GM23248 (cell line): ENCODE data around the gene LAMP5.

ENCODE experiments used
- EZH2 ChIP-seq: fragments of 200-600 bp; sonication (generic); IDR thresholded peaks from 2 replicates; pipeline ENCODE4 v1.6.1; 2018; ENCODE audit warnings: antibody characterized with exemption, mild to moderate bottlenecking; ENCODE audit not compliant: insufficient read depth, poor library complexity, severe bottlenecking
- EZH2phosphoT487 ChIP-seq: fragments of 200-600 bp; sonication (generic); IDR thresholded peaks from 2 replicates; pipeline ENCODE4 v1.6.1; 2018; ENCODE audit warnings: antibody characterized with exemption, moderate library complexity, mild to moderate bottlenecking, low read depth; ENCODE audit not compliant: insufficient read depth

DNA sequence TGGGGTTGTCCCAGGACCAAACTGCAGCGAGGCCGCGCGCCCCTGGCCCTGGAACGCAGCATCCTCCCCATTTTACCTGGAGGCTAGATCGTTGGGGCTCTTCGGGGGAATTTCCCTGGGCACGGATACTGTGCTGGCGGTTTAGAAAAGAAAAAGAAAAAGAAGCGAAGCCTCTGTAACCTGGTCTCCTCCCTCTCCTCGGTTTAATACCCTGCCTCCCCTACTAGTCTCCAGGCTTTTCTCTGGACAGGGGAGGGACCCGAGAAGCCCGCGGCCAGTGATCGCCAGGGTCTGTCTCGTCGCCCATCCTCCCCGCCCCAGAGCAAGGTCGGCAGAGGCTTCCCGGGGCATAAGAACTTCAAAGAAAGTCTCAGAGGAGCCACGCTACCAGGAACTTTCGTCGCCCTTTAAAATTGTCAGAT, 6.1 kb upstream of the LAMP5 start:
- TF ChIP-seq EZH2 = peak; percentile 72
- TF ChIP-seq EZH2phosphoT487 = no peak
